ENCODE results near the gene ANKRD33.

DNA sequence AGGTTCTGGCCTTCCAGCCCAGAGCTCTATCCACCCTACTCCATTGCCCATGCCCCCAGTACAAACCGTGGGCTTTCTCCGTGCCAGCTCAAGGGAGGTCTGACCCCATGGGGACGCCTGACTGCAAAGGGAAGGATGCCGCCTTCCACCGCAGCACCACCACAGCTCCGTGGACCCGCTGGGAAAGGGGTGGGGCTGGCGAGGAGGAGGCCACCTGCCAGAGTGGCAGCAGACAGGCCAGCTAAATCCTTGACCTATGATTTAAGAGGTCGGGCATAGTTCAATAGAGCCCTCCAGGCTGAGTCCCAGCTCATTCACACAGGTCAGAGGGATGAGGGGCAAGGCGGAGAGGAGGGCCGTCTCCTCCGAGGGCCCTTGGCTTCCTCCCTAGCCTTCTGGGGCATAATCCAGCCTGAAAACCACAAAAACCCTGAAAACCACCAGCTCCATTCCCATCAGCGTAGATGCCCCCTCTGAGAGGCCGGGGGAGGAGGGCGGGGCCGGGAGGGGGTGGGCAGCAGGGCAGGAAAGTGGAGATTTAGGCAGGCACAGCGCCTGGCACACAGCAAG lies 24.5 kb upstream of the ANKRD33 start:
- TF ChIP-seq, protein P1, sequence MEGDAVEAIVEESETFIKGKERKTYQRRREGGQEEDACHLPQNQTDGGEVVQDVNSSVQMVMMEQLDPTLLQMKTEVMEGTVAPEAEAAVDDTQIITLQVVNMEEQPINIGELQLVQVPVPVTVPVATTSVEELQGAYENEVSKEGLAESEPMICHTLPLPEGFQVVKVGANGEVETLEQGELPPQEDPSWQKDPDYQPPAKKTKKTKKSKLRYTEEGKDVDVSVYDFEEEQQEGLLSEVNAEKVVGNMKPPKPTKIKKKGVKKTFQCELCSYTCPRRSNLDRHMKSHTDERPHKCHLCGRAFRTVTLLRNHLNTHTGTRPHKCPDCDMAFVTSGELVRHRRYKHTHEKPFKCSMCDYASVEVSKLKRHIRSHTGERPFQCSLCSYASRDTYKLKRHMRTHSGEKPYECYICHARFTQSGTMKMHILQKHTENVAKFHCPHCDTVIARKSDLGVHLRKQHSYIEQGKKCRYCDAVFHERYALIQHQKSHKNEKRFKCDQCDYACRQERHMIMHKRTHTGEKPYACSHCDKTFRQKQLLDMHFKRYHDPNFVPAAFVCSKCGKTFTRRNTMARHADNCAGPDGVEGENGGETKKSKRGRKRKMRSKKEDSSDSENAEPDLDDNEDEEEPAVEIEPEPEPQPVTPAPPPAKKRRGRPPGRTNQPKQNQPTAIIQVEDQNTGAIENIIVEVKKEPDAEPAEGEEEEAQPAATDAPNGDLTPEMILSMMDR (IDR thresholded peaks at IDR 0.05) = no peak
- no peak for TF ChIP-seq EP300 (IDR thresholded peaks at IDR 0.05)

All from tibial nerve (tissue), 4 donors.